ENCODE results near the gene RAD51B.
A peak's percentile ranks its signal among the peaks of the same experiment; 100 is the strongest.

Gene RAD51B

DNA sequence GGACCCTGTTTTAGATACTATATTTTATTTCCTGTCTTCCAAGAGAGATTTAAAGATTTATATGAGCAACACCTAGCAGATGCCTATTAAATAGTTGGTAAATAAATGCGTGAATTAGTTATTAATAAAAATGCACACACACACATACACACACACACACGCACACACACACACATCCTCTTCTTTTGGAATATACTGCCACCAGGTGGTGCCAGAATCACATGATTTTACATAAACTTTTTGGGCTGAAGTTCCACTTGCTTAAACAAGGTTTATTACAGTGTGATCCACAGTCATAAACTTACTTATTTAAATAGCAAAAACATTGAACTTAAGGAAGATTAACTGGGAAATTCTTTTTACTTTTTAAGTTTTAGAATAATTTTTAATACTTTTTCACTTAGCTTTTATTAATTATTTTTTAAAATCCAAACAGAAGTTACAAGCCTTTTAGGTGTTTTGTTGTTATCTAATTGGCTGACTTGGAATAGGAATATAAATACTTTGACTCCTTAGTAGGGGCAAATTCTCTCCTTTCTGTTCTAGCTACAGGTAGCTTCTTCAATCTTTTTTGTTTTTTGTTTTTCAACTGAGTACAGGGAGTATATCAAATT lies 17.5 kb downstream of the RAD51B start:
- DNase-seq, result peak; percentile 51

DNA sequence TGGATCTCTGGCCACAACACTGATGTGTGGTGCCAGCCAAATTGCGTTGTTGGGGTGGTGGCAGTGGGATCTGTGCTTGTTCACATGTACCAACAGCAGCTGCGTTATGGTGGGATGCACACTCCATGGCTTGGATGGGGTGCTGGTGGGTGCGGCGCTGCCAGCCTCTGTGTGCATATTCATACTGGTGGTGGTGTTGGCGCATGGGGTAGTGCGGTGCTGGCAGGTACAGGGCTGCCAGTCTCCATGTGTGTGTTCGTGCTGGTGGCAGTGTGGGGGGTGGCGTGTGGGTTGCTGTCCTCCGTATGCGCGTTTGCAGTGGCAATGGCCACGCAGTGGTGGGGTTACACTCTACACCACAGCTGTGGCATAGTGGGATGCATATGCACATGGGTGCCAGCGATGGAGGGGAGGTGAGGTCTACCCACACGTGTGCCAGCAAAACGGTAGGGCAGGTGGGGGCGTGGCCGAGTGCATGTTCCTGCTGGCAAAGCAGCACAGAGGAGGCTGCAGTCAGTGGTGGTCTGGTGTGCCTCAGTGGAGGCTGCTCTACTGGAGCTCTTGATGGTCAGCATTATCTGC lies 26.5 kb downstream of the RAD51B start:
- no peak for DNase-seq

- DNase-seq, result no peak
Observed at GRCh38 chr14:67850066-67850830, 30.7 kb downstream of the RAD51B start.

DNA sequence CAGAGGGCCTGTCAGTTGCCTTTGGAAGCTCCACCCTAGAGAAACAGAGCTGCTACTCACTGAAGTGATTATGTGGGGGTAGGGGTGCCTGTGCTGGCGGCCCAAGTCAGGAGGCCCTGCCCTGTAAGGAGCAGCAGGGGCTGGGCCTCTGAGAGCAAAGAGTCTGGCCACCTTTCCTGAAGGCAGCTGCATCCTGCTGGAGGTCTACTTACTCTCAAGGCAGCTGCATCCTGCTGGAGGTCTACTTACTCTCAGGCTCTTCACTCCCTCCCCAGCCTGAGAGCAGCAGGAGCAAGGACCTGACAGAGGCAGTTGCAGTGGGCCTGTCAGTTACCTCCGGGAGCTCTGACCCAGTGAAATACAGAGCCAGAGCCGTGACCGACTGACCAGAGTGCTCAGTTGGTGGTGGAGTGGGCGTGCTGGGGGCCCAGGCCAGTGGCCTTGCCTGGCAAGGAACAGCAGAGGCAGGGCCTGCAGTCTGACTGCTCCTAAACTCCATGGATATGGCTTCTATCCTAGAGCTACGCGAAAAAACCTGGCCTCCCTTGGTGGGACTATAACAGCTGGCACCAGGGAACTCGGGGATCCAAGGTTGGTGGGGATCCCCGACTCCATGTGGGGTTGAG lies 32.3 kb downstream of the RAD51B start:
- DNase-seq, result no peak

DNA sequence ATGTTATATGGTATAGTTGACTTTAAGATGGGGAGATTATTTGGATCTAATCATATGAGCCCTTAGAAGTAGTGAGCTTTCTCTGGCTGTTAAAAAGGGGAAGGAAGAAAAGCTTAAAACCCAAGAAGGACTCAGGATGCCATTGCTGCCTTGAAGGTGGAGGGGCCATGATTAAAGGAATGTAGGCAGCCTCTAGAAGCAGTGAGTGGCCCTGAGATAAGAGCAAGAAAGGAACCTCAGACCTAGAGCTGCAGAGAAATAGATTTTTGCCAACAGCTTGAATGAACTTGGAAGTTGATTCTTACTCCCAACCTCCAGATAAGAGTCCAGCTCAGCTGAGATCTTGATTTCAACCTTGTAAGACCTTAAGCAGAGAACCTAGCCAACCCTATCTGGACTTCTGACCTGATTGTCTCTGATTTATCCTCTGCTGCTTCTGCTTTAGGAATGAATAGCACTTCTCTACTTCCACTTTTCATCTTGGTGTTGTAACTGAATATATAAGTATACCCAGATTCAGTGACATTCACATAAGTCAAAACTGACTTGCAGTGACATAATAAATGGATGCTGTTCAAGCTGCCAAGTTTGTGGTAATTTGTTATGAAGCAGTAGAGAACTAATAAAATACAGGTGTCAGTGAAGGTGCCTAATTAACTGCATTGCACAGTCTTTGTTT lies 33.5 kb downstream of the RAD51B start:
- no peak for DNase-seq

DNA sequence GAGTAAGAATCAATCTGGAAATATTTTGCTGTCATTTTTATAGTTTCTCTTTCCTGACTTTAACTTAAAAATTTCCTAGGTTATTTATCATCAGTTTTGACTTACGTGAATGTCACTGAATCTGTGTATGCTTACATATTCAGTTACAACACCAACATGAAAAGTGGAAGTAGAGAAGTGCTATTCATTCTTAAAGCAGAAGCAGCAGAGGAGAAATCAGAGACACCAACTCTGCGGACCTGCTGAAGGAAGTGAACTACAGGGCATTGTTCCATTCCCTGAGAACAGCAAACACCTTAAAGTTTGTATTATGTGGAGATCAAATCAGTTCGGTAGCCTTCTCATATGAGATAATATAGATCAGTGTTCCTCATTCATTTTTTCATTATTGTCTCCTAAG lies 34.1 kb downstream of the RAD51B start:
- no peak for DNase-seq

- DNase-seq, result no peak
Observed at GRCh38 chr14:67856827-67857226, 37.2 kb downstream of the RAD51B start.

GRCh38 chr14:67857778-67858350 lies 38.3 kb downstream of the RAD51B start:
- no peak for DNase-seq

- DNase-seq, result no peak
Observed at GRCh38 chr14:67859169-67859749, 39.7 kb downstream of the RAD51B start.

GRCh38 chr14:67863223-67863622 lies 43.6 kb downstream of the RAD51B start:
- DNase-seq, result no peak

DNA sequence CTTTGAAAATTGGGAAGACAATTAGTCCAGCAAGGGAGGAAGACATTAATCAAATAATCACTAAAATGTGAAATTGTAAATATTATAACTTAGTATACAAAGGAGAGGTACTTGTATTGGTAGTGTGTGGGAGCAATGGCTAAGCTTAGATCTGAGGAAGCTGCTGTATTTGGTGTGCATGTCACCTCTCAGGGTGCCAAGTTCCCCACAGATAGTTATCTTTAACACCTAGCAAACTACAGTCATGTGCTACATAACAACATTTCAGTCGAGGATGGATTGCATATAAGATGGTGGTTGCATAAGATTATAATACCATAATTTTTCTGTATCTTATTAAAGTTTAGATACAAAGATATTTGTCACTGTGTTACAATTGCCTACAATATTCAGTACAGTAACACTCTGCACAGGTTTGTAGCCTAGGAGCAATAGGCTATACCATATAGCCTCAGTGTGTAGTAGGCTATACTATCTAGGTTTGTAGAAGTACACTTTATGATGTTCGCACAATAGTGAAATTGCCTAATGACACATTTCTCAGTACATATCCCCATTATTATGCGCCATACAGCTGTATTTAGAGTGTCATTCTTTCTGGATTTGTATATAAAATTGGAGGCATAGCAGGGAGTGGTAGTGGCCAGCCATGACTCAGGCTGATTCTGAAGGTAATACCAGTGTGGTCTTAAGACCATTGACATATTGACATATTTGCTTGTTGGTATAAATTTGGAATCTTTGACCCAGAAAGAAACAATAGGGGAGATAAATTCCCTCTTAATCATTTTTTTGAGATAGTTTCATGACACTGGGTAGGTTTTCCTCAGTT lies 55.8 kb downstream of the RAD51B start:
- no peak for DNase-seq

- no peak for DNase-seq
Observed at GRCh38 chr14:67879026-67879425, 59.4 kb downstream of the RAD51B start.

DNA sequence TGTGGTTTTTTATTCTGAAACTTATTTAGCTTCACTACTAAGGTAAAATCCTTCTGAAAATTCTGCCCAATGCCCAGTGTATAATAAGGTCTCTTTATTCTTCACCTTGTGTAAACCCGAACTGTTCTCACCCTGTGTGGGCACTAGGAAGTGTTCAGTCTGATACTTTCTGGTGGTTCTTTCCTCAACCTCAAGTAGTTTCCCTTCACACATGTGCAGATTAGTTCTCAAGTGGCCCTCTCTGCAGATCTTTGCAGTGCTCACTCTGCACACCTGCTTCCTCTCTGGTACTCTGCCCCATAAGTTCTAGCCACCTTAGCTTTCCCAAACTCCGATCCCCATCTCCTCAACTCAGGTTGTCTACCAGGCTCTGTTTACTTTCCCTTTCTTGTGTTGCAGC lies 61.6 kb downstream of the RAD51B start:
- no peak for DNase-seq

GRCh38 chr14:67882986-67883555 lies 63.5 kb downstream of the RAD51B start:
- no peak for DNase-seq

GRCh38 chr14:67883717-67884116 lies 64.1 kb downstream of the RAD51B start:
- DNase-seq, result no peak

DNA sequence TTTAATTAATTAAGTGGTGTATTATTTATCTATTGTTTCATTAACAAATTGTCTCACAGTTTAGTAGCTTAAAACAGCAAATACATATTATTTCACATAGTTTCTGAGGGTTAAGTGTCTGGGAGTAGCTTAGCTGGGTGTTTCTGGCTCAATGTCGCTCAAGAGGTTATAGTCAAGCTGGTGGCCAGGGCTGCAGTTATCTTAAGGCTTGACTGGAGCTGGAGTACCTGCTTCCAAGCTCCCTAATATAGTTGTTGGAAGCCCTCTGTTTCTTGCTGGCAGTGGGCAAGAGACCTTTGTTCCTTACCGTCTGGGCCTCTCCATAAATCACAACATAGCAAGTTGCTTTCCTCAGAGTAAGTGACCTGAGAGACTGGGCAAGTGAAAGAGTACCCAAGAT lies 66.6 kb downstream of the RAD51B start:
- DNase-seq, result no peak

- no peak for DNase-seq
Observed at GRCh38 chr14:67887478-67887877, 67.9 kb downstream of the RAD51B start.

DNA sequence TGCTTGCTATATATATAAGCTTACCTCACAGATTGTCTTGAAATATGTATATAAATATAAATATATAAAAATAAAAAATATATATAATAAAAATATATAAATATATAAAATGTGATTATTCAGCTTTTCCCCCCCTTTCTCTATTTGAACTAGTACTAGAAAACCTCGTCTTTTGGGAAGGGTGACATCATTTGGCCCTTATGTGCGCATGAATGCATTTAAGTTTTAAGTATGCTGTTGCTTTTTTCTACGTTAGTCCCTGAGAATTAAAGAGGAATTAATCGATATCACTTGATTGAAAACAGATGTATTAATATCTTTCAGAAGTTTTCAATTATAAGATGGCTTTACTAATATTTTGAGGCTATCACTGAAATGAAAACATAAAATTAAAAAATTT lies 69.9 kb downstream of the RAD51B start:
- DNase-seq, result no peak

- DNase-seq, result no peak
Observed at GRCh38 chr14:67892466-67893100, 73.0 kb downstream of the RAD51B start.

DNA sequence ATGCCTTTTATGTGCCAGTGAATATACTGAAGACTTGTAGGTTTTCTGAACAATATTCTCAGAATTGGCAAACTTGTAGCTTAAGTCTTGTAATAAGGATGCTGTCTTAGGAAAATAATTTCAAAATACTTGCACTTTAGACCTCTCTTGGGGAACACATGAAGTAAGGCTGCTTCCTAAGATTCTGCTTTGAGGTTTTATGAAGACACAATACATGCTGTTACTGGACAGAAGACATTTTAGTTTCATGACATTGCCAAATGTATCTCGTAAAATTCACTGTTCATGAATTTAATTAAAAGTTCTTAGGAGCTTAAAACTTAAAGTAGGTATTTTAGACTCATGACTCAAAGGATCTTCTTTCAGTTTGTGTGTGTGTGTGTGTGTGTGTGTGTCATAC lies 80.7 kb downstream of the RAD51B start:
- no peak for DNase-seq
